ENCODE measurements around the gene ATF6. TPM values are rescaled to one million over a fixed set of nuclear protein-coding genes. Genes with fewer than 3 reads are reported as not detected.

The ATF6 gene
- total and polyA plus RNA-seq, 3 donors from 2014 or later: 22.6 to 38.2 (median 38.0) TPM

DNA sequence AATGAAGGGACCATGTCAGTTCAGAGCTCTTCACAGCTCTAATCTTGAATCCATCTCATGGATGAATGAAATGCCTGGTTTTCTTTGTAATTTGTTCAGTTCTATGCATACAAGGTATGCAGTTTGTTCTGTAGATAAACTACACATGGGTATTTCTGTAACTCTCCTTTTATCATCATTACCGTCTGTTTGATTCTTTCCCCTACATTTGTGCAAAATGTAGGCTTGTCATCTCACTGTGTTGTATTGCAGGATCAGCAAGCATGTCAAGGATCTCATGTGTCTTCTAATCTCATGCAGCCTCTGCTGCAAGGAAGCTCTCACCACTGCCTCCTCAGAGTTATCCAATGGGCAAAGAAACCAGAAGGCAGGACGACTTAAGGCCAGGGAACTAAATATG, 178.3 kb downstream of the ATF6 start:
- Histone ChIP-seq H3K27ac (no peak overlapping the region), H3K4me3 (no peak overlapping the region), H3K4me1 (no peaks in the 10 kb centered on the region), H3K9me3 (no peaks in the 10 kb centered on the region), H3K36me3 (ENCODE audit: low read depth, missing control alignments) (no peaks in the 10 kb centered on the region), H3K27me3 (no peaks in the 10 kb centered on the region)
- TF ChIP-seq POLR2A (IDR thresholded peaks at IDR 0.05): no peak
- TF ChIP-seq, protein P1, sequence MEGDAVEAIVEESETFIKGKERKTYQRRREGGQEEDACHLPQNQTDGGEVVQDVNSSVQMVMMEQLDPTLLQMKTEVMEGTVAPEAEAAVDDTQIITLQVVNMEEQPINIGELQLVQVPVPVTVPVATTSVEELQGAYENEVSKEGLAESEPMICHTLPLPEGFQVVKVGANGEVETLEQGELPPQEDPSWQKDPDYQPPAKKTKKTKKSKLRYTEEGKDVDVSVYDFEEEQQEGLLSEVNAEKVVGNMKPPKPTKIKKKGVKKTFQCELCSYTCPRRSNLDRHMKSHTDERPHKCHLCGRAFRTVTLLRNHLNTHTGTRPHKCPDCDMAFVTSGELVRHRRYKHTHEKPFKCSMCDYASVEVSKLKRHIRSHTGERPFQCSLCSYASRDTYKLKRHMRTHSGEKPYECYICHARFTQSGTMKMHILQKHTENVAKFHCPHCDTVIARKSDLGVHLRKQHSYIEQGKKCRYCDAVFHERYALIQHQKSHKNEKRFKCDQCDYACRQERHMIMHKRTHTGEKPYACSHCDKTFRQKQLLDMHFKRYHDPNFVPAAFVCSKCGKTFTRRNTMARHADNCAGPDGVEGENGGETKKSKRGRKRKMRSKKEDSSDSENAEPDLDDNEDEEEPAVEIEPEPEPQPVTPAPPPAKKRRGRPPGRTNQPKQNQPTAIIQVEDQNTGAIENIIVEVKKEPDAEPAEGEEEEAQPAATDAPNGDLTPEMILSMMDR (IDR thresholded peaks at IDR 0.05): no peak
- WGBS, 2 donors: 83 to 88% methylated on average over 2 of the region's 2 CpGs
- intact Hi-C loops (cut with DNase I; ENCODE audit: low total_unique reads): no loop called here
- DNase-seq: no peak

DNA sequence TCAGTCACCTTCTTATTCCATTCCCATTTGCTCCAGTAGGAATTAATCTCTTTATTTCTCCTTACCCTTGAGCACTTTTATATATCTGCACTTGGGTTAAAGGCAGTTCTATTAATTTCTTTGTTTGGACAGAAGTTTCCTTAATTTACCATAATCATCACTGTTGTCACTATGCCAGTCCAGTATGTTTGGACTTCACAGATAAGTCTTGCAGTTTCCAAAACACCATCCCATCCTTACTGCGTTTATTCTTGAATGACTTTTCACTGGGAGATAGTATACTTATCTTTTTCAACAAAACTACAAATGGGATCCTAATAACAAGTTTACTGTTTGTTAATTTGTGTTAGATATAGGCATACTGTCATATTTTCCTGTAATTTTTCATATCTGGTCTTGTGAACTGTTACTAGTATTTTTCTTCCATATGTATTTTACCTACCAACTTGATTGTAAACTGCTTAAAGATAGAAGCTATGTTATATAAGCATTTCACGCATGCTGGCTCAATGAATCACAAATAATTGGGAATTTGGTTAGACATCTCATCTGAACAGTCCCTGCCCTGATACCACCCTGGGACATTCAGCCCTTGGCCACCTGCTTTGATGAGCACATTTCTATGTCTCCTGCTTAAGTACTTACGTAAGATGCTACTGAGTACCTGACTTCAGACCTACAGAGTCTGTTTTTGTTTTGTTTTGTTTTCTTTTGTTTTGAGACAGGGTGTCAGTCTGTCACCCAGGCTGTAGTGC, 179.4 kb downstream of the ATF6 start:
- TF ChIP-seq, protein P1 (IDR thresholded peaks at IDR 0.05): no peak
- TF ChIP-seq POLR2A (IDR thresholded peaks at IDR 0.05): no peak
- 85 to 89% methylated on average over 3 of the region's 3 CpGs for WGBS, 2 donors
- Histone ChIP-seq H3K27ac (no peak overlapping the region), H3K4me3 (no peak overlapping the region), H3K36me3 (ENCODE audit: low read depth, missing control alignments) (no peaks in the 10 kb centered on the region), H3K9me3 (no peaks in the 10 kb centered on the region), H3K27me3 (no peaks in the 10 kb centered on the region), H3K4me1 (no peaks in the 10 kb centered on the region)
- intact Hi-C loops (cut with DNase I; ENCODE audit: low total_unique reads): no loop called here
- DNase-seq: no peak

DNA sequence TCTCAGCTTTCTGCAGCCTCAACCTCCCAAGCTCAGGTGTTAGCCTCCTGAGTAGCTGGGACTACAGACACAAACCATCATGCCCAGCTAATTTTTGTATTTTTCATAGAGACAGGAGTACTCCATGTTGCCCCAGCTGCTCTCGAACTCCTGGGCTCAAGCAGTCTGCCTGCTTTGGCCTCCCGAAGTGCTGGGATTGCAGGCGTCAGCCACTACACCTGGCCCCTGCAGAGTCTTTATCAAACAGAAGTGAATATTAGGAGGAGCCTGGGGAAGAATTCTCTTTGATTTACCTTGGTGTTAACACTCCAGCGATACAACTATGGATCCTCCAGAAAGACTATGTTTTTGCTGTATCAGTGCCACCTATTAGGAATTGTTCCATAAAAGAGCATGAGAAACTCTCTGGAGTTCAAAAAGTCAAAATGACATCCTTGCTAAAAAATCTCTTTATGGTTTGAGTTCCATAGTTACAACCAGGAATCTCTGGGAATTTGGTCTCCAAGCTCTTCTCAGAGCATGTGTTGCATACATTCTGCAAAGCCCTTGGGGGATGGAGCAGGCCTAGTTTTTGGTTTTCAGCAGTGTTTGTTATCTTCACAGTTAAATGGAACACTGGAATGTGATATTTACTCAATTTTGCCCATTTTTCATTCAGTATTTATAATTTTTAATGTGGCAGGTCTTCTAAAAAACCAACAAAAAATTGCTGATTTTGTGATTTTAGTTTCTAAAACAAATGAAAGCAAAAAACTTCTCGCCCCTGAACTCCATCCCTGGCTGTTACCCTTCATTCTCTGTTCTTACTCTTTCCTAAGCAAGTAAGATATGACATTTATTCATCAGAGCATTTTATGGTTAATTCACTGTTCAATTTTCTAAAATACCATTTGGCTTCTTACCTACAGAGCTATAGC, 180.2 kb downstream of the ATF6 start:
- no peak overlapping the region for H3K27ac ChIP-seq
- no peak for TF ChIP-seq POLR2A (IDR thresholded peaks at IDR 0.05)
- TF ChIP-seq, protein P1 (IDR thresholded peaks at IDR 0.05): no peak
- H3K4me1 ChIP-seq: no peaks in the 10 kb centered on the region
- no peaks in the 10 kb centered on the region for H3K27me3 ChIP-seq
- intact Hi-C loops (cut with DNase I; ENCODE audit: low total_unique reads): no loop called here
- H3K9me3 ChIP-seq: no peaks in the 10 kb centered on the region
- no peaks in the 10 kb centered on the region for H3K36me3 ChIP-seq (ENCODE audit: low read depth, missing control alignments)
- no peak overlapping the region for H3K4me3 ChIP-seq
- no peak for DNase-seq
- WGBS, 2 donors: 75 to 80% methylated on average over 5 of the region's 5 CpGs

GRCh38 chr1:161948435-161948834, 182.3 kb downstream of the ATF6 start:
- intact Hi-C loops (cut with DNase I; ENCODE audit: low total_unique reads): no loop called here
- H3K36me3 ChIP-seq (ENCODE audit: low read depth, missing control alignments): no peaks in the 10 kb centered on the region
- TF ChIP-seq, protein P1 (IDR thresholded peaks at IDR 0.05): no peak
- no peak for TF ChIP-seq POLR2A (IDR thresholded peaks at IDR 0.05)
- H3K27ac ChIP-seq: no peak overlapping the region
- WGBS, 2 donors: 84 to 88% methylated on average over 4 of the region's 4 CpGs
- H3K27me3 ChIP-seq: no peaks in the 10 kb centered on the region
- H3K4me3 ChIP-seq: no peak overlapping the region
- H3K9me3 ChIP-seq: no peaks in the 10 kb centered on the region
- no peaks in the 10 kb centered on the region for H3K4me1 ChIP-seq
- DNase-seq: no peak

Data from testis (tissue), 3 donors.